NCI-H460 (cell line): ENCODE measurements around the gene NAP1L1. TPM values are rescaled to one million over a fixed set of nuclear protein-coding genes. Genes with fewer than 3 reads are reported as not detected.

Source experiments
- DNase-seq: peaks from one replicate; pipeline ENCODE4 v3.0.0-alpha.2; 2016; ENCODE audit warnings: low read depth; ENCODE audit errors: extremely low read depth
- total RNA-seq: library from RNA; depleted of rRNA; stranded (reverse); fragments of >200 nt; shearing (Covaris generic); gene quantifications from 2 replicates; pipeline ENCODE4 v1.2.3, GENCODE V29; 2014

The NAP1L1 gene
- total RNA-seq, 1 experiment from 2014 or later: 819 TPM

DNA sequence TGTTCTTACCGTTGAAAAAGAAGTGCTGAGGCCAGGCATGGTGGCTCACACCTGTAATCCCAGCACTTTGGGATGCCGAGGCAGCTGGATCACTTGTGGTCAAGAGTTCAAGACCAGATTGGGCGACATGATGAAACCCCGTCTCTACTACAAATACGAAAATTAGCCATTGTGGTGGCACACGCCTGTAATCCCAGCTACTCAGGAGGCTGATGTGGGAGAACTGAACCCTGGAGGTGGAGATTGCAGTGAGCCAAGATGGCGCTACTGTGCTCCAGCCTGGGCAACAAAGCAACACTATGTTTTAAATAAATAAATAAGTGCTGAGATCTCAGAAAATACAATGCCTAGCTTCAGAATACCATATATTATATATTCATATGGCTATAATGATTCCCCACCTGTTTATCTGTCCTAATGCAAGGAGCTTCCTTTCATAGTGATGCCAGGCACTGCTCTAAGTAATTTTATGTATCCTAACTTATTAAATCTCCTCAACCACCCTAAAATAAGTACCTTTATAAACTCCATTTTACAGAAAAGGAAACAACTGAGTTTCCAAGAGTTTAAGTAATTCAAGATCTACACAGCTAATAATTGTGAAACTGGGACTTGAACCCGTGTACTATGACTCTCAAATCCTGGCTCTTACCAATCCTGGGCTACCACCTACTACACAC, 60.2 kb downstream of the NAP1L1 start:
- no peak for DNase-seq

- no peak for DNase-seq
Measured at GRCh38 chr12:76023069-76023690, 61.3 kb downstream of the NAP1L1 start.

GRCh38 chr12:76022506-76022905, 62.0 kb downstream of the NAP1L1 start:
- DNase-seq: no peak

GRCh38 chr12:76020731-76021672, 63.5 kb downstream of the NAP1L1 start:
- peak; percentile 45 for DNase-seq

DNA sequence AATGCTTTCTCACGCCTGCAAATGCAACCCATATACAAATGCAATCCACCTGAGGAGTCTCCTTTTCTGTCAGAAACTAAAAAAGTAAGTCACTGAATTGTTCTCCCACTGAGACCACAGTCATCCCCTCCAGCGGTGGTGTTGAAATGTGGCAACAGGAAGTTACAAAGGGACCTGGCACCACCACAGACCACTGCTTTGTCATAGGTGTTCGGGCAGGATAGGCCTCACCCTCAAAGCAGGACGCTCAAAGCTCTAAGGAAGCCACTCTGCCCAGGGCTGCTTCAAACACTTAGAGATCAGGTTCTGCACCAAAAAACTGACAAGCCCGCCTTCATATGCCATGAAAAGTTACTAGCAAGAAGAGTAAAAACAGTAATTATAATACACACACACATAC, 64.2 kb downstream of the NAP1L1 start:
- DNase-seq: no peak

DNA sequence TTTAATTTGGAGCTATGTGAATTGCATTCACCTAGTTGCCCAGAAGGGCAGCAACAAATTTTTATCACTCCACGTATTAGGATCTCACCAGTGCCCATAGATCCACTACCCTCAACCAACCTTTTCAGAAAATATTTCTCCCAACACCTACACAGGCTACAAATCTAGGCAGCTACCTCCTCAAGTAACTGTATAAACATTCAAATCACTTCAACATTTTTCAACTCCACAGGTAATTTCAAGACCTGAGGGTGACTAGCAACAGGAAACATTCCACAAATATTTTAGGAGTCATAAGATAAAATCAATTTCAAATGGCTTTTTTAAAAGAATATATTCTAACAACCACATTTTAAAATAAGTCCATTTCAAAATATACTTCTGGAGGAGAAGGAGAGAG, 65.8 kb downstream of the NAP1L1 start:
- DNase-seq: no peak

DNA sequence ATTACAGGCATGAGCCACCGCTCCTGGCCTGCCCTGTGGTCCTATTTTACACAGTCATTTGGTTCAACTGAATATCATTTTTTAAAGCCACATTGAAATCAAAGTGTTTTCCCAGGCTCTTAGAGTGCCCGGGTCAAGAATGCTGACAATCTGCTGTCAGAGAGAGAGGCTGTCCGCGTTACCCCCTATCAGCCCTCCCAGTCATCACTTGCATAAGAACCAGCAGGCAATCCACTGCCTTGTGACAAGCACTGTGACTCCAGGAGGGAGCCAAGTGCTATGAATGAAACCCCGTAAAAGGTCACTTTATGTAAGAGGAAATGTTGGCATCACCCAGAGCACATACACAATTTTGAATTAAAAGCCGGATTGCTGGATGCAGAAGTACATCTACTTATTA, 66.4 kb downstream of the NAP1L1 start:
- DNase-seq: no peak

DNA sequence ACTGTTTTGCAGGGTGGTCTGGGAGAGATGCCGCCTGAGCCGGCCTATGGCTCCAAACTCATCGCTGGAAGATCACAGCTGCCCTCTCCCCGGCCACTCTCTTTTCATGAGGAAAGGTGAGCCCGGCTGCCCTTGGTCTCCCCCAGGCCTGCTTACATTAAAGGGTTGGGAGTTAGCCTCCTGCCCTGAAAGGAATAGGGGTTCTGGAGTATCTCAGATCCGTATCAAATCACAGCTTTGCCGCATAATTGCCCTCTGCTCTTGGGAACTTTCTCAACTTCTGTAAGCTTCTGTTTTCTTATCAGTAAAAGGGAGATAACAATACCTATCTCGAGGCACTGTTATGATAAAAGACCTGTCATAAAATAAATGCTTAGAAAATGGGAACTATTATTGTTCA, 70.5 kb downstream of the NAP1L1 start:
- no peak for DNase-seq

DNA sequence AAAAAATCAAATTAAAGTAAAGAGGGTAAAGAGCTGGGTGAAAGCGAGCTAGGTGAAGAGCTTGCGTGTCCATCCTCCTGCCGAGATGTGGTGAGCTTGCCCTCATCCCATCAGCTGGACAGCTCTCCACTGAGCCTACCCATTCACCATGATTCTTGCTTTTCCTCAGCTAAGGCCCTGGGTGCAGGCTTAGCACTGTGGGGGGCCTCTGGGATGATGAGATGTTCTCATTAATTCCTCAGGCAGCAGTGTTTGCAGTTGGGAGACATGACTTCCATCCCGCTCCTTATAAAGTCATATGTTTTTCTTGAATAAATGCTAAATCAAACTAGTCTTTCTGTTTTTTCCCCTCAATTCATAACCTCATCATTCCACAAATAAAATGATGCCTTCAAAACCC, 70.9 kb downstream of the NAP1L1 start:
- DNase-seq: no peak

GRCh38 chr12:76012644-76013043, 71.8 kb downstream of the NAP1L1 start:
- no peak for DNase-seq

- no peak for DNase-seq
Measured at GRCh38 chr12:76010732-76011458, 73.6 kb downstream of the NAP1L1 start.

DNA sequence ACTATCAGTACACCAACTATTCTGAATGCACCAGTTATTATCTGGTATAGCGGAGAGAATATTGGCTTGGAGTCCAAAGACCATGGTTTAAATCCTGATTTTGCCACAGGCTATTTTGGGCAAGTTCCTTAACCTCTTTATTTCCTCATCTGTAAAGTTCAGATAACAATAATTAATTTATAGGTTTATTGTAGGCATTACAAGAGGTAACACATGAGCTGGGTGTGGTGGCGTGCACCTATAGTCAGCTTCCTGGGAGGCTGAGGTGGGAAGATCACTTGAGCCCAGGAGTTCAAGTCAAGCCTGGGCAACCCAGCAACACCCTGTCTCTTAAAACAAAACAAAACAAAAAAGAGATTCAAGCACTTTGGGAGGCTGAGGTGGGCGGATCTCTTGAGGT, 76.1 kb downstream of the NAP1L1 start:
- DNase-seq: no peak

DNA sequence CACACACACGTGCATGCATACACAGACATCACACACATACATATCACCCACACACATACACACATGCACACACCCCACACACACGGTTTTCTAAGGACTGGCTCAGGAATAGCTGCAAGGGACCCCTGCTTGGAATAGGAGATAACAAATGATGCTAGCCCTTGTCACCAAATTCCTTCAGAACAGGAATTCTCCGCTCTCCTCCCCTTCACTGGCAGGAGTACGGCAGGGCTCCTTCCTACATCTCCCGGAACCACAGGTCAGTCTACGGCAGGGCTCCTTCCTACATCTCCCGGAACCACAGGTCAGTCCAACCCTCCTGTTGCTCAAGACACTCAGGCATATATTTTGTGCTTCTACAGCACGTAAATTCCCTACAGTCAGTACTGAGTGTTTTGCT, 76.8 kb downstream of the NAP1L1 start:
- no peak for DNase-seq

DNA sequence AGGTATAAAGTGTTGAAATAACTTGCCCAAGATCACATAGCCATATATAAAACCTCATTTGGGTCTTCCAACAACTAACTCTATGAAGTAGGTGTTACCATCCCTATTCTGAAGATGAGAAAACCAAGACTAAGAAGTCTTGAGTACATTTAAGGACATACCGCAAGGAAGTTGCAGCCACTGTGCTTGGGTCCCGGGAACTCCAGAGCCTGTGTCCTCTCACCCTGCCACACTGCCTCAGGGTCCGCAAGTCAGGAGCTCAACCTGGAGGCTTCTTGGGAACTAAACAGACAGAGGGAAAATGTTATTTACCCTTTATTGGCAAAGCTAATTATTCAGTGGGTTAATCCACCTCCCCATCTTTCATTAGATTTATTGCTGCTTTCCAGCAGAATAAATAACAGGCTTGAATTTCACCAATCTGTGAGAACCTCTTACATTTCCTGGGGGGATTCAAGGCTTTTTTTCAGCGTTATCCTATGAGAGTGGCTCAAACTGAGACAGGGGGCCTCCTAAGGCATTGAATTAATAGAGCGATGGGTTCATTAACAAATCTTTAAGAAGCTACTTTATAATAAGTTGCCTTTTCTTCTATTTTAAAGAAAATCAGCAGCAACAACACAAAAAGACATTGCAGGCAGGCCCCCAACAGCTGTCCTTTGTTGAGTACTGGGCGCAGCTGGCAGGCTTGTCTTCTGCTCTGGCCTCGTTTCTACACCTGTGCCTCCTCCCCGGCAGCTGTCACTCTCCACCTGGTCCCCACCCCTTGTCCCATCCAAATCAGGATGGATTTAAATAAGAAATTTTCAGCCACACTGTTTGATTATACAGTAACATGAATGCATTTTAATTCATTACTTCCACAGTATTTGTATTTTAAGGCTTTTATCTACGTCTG, 78.2 kb downstream of the NAP1L1 start:
- no peak for DNase-seq

GRCh38 chr12:76003355-76003638, 81.2 kb downstream of the NAP1L1 start:
- no peak for DNase-seq

DNA sequence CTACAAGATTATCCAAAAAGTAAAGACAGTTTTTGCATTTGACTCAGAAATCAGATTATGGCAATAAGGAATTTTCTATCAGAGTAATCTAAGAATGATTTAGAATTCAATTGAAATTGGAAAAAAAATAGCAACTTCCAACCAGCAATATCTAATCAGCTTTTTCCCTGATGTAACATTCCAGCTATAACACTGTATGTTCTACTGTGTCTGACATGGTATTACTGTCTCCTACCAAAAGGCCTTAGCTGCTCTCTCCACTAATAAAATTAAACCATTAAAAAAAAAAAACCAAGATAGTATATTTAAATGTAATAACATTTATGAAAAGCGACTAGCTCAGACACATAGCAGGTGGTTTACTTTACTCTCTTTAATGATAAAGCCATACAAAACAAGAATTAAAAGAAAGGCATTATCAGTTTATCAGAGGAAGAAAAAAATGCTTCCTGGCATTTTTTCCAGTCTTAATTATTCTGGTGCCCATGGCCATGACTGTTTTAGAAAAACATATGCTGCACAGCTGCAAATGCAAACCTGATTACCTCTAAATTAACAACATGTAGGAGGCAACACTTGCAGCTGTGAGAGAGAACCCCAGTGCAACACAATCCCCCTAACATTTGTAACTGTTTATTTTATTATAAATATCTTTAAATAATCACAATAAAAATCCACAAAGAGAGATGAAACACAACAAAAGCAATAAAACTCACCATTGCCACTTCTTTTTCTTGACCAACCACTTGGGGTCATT, 81.7 kb downstream of the NAP1L1 start:
- DNase-seq: no peak

DNA sequence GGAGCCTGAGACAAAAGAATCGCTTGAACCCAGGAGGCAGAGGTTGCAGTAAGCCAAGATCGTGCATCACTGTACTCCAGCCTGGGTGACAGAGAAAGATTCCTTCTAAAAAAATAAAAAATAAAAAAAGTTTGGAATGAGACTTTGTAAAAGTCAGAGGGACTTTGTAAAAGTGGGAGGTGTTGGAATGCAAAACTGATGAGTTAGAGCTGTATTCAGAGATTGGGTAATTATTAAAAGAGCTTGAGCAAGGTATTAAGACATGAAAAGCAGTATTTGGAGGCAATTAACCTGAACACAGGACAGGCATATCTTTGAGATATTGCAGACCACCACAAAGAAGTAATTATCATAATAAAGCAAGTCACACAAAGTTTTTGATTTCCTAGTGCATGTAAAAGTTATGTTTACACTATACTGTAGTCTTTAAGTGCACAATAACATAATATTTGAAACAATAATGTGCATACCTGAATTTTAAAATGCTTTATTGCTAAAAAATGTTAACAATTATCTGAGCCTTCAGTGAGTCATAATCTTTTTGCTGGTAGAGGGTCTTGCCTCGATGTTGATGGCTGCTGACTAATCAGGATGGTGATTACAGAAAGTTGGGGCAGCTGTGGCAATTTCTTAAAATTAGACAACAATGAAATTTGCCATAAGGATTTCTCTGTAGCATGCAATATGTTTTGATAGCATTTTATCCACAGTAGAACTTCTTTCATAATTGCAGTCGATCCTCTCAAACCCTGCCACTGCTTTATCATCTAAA, 86.0 kb downstream of the NAP1L1 start:
- DNase-seq: no peak

GRCh38 chr12:75997658-75998057, 86.8 kb downstream of the NAP1L1 start:
- no peak for DNase-seq
